Activated B cell treated with CpG ODN at 0.5 μM for 24 hours (primary cell): ENCODE data around the gene TBC1D16. TPM values are rescaled to one million over a fixed set of nuclear protein-coding genes. Genes with fewer than 3 reads are reported as not detected.
A peak's percentile ranks its signal among the peaks of the same experiment; 100 is the strongest.

Experiments used
- ATAC-seq: fragments of 200-7000 bp; cut with Tn5 transposase; one replicate; pipeline ENCODE4 v1.10.0; 2021; ENCODE audit warnings: low read depth, mild to moderate bottlenecking, moderate library complexity
- CTCF ChIA-PET: fragments of 350-600 bp; sonication (Branson Sonifier 250); formaldehyde crosslinking; loops from one replicate; lab custom pipeline; 2021; ENCODE audit warnings: antibody characterized with exemption; lab: Charles Lee
- POLR2A ChIA-PET: fragments of 350-600 bp; sonication (Branson Sonifier 250); formaldehyde crosslinking; loops from one replicate; lab custom pipeline; 2021; ENCODE audit warnings: antibody characterized with exemption; lab: Charles Lee
- DNase-seq: peaks from one replicate; pipeline ENCODE4 v3.0.0; 2022
- H3K27ac Mint-ChIP-seq: one replicate; pipeline ENCODE4 v1.8.0; 2020; ENCODE audit warnings: mixed read lengths
- H3K27me3 Mint-ChIP-seq: one replicate; pipeline ENCODE4 v1.8.0; 2021; ENCODE audit warnings: mixed read lengths
- H3K36me3 Mint-ChIP-seq: one replicate; pipeline ENCODE4 v1.8.0; 2021; ENCODE audit warnings: low read depth, mixed read lengths
- H3K4me1 Mint-ChIP-seq: one replicate; pipeline ENCODE4 v1.8.0; 2021; ENCODE audit warnings: mixed read lengths
- H3K4me3 Mint-ChIP-seq: one replicate; pipeline ENCODE4 v1.8.0; 2020; ENCODE audit warnings: mild to moderate bottlenecking, mixed read lengths
- H3K9me3 Mint-ChIP-seq: one replicate; pipeline ENCODE4 v1.8.0; 2020; ENCODE audit warnings: mixed read lengths
- CTCF ChIP-seq: fragments of 200-600 bp; IDR thresholded peaks from one replicate; pipeline ENCODE4 v1.8.0; 2022; ENCODE audit warnings: antibody characterized with exemption, mild to moderate bottlenecking
- intact Hi-C: fragments of 100-400 bp; cut with micrococcal nuclease; formaldehyde crosslinking; loops from one replicate; pipeline ENCODE4 v1.15.1; 2024
- total RNA-seq: library from RNA; stranded (reverse); gene quantifications from 2 replicates; pipeline ENCODE4 v1.2.3, GENCODE V29; 2022

TBC1D16 gene
- total RNA-seq, 1 donor from 2014 or later, result 2.6 TPM

- DNase-seq (no peak), ATAC-seq (no peak)
- Mint-ChIP-seq H3K4me3 (no peak overlapping the region), H3K27me3 (no peaks in the 10 kb centered on the region), H3K27ac (peak overlapping the region; percentile 59), H3K4me1 (peaks cover 76% of the 10 kb centered on the region), H3K36me3 (peaks cover 4% of the 10 kb centered on the region), H3K9me3 (no peaks in the 10 kb centered on the region)
- ChIA-PET CTCF (no interaction called here), POLR2A (interaction anchor here (0.6 to 1.1 kb wide), 3 partner anchors 15 to 143 kb away, joined by 3 to 7 read pairs (median 4); partner anchors contain the start of gene CBX8)
- TF ChIP-seq CTCF, result no peak
- intact Hi-C loops, result no loop called here
These were observed 95.8 kb downstream of the TBC1D16 start for GRCh38 chr17:79939755-79940458.

- CTCF ChIA-PET, result no interaction called here
- H3K4me3 Mint-ChIP-seq, result no peak overlapping the region
- POLR2A ChIA-PET, result no interaction called here
- H3K9me3 Mint-ChIP-seq, result no peaks in the 10 kb centered on the region
- H3K4me1 Mint-ChIP-seq, result peaks cover 80% of the 10 kb centered on the region
- no peak for TF ChIP-seq CTCF
- DNase-seq (no peak), ATAC-seq (no peak)
- no peak overlapping the region for H3K27ac Mint-ChIP-seq
- H3K36me3 Mint-ChIP-seq, result no peaks in the 10 kb centered on the region
- intact Hi-C loops, result no loop called here
- H3K27me3 Mint-ChIP-seq, result no peaks in the 10 kb centered on the region
These were observed 96.6 kb downstream of the TBC1D16 start for GRCh38 chr17:79939094-79939435.

GRCh38 chr17:79938336-79939093 lies 97.2 kb downstream of the TBC1D16 start:
- H3K36me3 Mint-ChIP-seq, result no peaks in the 10 kb centered on the region
- no peak overlapping the region for H3K4me3 Mint-ChIP-seq
- CTCF ChIA-PET, result no interaction called here

DNA sequence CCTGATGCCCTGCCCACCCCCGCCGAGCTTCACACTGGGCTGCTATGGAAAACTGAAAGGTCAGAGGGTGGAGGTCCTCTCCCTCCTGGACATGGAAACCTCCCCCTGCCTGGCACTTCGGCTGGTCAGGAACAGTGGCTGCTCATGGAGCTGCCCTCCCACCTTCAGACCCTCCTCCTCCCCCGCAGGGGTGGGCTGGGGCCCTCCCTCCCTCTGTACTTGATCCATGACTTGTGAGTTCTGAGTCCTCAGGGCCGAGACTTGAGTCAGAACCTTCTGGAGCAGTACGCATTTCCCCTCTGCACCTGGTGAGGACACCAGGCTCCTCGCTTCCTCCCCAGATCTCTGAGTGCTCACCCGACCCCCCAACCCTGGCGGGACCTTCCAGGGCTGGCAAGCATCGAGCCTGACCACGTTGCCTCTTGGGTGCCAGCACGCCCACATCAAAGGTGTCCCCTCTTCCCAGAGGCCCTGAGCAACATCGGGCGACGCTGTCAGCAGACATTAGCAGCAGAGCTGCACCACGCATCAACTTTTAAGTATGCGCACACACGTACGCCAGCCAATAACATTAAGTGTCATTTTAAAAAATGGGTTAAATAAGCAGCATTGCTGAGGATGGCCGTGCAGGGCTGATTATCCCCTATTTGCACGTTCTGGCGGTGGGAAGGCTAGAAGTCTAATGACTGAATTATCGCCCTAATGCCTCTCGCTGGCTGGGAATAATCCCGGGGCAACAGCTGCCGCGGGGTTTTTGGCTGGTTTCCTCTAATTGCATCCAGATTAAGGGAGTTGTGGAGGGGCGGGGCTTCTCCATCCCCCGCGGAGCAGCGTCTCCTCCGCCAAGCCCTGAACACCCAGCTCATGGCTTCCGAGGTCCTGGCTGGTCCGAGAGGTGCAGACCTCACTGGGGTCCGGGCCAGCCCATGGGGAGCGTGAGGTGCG lies 98.0 kb downstream of the TBC1D16 start:
- H3K27me3 Mint-ChIP-seq, result no peaks in the 10 kb centered on the region
- peak overlapping the region; percentile 74 for H3K4me3 Mint-ChIP-seq
- H3K36me3 Mint-ChIP-seq, result no peaks in the 10 kb centered on the region
- intact Hi-C loops, result loop anchor here (1.0 kb wide), 1 partner anchor 33 kb away; no protein-coding TSS in a partner anchor
- no peak for TF ChIP-seq CTCF
- H3K27ac Mint-ChIP-seq, result peak overlapping the region; percentile 91
- ChIA-PET CTCF (interaction anchor here (2.5 kb wide), 1 partner anchor 32 kb away, joined by 11 read pairs; no protein-coding TSS in a partner anchor), POLR2A (interaction anchor here (0.6 to 3.2 kb wide), 19 partner anchors 10 to 973 kb away, joined by 3 to 21 read pairs (median 5); partner anchors contain the start of genes CBX4 and CBX8)
- ATAC-seq (peak; percentile 32), DNase-seq (no peak)
- H3K4me1 Mint-ChIP-seq, result peaks cover 82% of the 10 kb centered on the region
- no peaks in the 10 kb centered on the region for H3K9me3 Mint-ChIP-seq

More at GRCh38 chr17:79938336-79939093, 97.2 kb downstream of the TBC1D16 start:
- H3K4me1 Mint-ChIP-seq, result peaks cover 80% of the 10 kb centered on the region
- POLR2A ChIA-PET, result interaction anchor here (0.6 to 3.2 kb wide), 8 partner anchors 11 to 972 kb away, joined by 3 to 21 read pairs (median 6); partner anchors contain the start of gene CBX4
- no peak for TF ChIP-seq CTCF
- H3K27ac Mint-ChIP-seq, result peak overlapping the region; percentile 91
- no peaks in the 10 kb centered on the region for H3K9me3 Mint-ChIP-seq
- ATAC-seq (no peak), DNase-seq (no peak)
- H3K27me3 Mint-ChIP-seq, result no peaks in the 10 kb centered on the region
- intact Hi-C loops, result no loop called here
